ENCODE data around the gene EEF2K.

GRCh38 chr16:22336581-22336980 lies 130.5 kb downstream of the EEF2K start:
- TF ChIP-seq CTCF (conservative IDR thresholded peaks at IDR 0.05; ENCODE audit: low read depth, low read length) (no peak), EZH2 (IDR thresholded peaks at IDR 0.05; ENCODE audit: low read length, unreplicated experiment) (no peak)
